Activated CD4-positive, alpha-beta T cell treated with anti-CD3 and anti-CD28 coated beads, Interleukin-2, Interleukin-6, amounts not matched to agents 100 ng/mL and 50 ng/mL, durations not matched to agents 16 hours and 8 hours (primary cell): ENCODE measurements around the gene C2CD3.
A peak's percentile ranks its signal among the peaks of the same experiment; 100 is the strongest.

Experiments
- DNase-seq: peaks from one replicate; pipeline ENCODE4 v3.0.0-alpha.2; 2020

Gene C2CD3

GRCh38 chr11:73976451-73977151, 194.2 kb downstream of the C2CD3 start:
- DNase-seq: no peak

DNA sequence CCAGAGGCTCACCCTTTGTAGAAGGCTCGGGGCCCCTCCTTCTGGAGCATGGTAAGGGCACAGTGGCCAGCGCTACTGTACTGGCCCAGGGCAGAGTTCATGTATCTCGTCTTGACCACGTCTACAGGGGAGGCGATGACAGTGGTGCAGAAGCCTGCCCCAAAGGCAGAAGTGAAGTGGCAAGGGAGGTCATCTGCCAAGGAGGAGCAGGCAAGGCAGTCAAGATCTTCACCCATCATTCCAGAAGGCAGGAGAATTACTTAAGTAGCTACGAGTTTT, 195.4 kb downstream of the C2CD3 start:
- DNase-seq: no peak

- DNase-seq: no peak
These were observed 196.0 kb downstream of the C2CD3 start for GRCh38 chr11:73974604-73975478.

GRCh38 chr11:73972620-73973449, 198.0 kb downstream of the C2CD3 start:
- no peak for DNase-seq

DNA sequence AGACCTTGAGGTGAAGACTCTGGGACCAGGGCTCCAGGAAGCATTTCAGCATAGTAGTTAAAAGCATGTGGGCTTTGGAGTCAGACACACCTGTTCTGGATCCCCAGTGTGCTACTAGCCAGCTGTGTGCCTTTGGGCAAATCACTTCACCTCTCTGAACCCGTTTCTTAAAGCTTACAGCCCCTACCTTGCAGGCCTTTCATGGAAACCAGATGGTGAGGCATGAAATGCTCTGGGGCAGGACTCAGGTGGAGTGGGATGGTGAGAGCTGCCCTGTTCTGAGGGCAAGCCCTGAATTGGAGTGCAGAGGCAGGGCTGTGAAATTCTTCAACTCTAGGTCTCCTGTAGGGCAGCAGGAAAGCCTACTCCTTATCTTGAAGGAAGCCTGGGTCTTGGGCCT, 198.6 kb downstream of the C2CD3 start:
- peak; percentile 28 for DNase-seq

DNA sequence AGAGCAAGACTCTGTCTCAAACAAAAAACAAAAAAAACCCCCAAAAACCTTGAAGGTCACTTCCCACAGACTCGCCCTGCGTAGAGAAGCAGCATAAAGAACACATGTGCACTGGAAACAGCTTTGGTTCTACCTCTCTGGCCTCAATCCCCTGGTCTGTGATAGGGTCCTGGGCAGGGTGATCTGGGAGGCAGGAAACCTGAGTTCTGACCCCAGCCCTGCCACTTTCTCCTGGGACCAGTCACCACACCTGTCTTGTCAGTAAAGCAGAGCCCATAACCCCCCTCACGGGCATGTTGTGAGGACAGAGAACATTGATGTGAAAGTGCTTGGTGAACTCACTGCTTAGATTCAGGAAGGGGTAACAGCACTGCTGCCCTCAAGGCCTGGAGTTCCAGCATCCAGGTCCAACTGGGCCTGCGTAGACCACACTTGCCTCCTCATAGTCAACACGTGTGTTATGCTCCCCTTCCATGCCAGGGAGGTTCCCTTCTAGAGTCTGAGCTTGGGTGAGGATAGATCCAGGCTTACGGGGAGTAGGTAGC, 199.6 kb downstream of the C2CD3 start:
- DNase-seq: peak; percentile 35

GRCh38 chr11:73969991-73970800, 200.6 kb downstream of the C2CD3 start:
- no peak for DNase-seq

GRCh38 chr11:73969091-73969490, 201.7 kb downstream of the C2CD3 start:
- DNase-seq: no peak

DNA sequence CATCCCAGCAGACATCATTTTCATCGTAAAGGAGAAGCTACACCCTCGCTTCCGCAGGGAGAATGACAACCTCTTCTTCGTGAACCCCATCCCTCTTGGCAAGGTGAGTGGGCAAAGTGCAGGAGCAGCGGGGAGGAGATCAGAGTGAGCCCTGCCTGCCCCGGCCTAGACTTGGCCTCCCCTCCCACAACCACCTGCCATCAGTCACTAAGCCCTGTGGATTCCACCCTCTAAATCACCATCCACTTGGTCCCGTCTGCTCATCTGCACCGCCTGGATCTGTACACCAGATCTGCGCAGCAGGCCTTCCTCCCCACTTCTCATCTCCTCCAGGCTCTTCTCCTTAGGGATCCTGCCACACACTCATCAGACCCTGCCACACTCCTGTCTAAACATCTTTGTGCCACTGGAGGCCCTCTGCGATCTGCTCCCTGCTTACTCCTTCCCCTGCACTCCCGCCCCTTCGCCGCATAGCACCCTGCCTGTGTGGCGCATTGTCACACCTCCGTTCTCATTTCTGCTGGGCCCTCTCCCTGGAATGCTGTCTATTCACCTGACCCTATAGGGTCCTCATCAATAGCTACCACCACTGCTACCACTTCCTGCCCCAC, 202.3 kb downstream of the C2CD3 start:
- no peak for DNase-seq

GRCh38 chr11:73965764-73966121, 205.1 kb downstream of the C2CD3 start:
- no peak for DNase-seq

DNA sequence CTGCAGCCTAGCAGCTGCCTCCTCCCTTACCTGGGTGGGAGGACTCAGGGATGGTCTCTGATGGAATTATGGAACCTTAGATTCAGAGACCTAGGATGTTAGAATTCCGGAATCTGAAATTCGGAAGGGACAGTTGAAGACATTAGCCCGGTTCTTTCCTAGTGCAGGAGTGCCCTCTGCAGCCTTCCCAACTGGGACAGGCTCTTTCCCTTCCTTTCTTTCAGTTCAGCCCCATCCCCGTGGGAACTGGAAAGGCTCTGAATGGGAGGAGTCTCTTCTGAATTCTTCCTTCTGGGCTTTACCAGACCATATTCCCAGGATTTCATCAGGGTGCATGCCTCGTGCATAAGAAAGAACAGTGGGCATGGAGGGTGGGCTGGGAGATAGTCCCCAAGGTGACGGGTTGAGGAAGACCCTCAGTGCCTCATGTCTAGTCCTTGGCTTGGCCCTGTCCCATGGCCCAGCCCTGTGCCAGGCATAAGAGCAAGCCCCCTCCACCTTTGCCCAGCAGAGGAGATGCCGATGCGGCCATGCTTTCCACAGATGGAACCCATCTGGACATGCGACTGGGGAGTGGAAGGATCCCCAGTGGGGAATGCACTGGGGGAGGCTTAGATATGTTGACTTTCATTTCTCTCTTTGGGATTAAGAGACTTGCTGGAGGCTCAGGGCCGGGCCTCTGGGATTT, 205.6 kb downstream of the C2CD3 start:
- no peak for DNase-seq

DNA sequence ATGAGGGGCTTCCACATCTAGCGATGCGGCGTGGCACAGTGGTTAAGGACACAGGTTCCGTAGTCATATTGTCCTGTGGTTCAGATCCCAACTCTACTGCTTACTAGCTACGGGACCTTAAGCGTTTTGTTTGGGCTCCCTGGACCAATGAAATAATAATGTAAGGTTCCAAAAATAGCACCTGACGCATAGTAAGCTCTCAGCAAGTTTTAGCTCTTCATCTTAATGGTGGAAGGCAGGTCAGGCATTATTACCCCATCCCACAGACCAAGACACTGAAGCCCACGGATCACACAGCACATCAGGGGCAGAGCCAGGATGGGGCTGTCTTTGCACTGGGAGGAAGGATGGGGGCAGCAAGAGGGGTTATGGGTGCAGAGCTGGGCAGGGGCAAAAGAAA, 206.9 kb downstream of the C2CD3 start:
- DNase-seq: no peak
